Progenitor cell of endocrine pancreas (in vitro differentiated cells): ENCODE measurements around the gene CD300E. TPM values are rescaled to one million over a fixed set of nuclear protein-coding genes. Genes with fewer than 3 reads are reported as not detected.

Experiments
- DNase-seq: peaks from one replicate; pipeline ENCODE4 v3.0.0; 2021; ENCODE audit warnings: low spot score; ENCODE audit not compliant: unreplicated experiment
- H3K27ac Mint-ChIP-seq: 2 replicates; pipeline ENCODE4 v1.8.0; 2021; ENCODE audit warnings: mild to moderate bottlenecking, moderate library complexity, mixed read lengths
- H3K27me3 Mint-ChIP-seq: 2 replicates; pipeline ENCODE4 v1.8.0; 2021; ENCODE audit warnings: mixed read lengths
- H3K36me3 Mint-ChIP-seq: 2 replicates; pipeline ENCODE4 v1.8.0; 2022; ENCODE audit warnings: mixed read lengths; ENCODE audit not compliant: insufficient read depth
- H3K4me1 Mint-ChIP-seq: 2 replicates; pipeline ENCODE4 v1.8.0; 2021; ENCODE audit warnings: low read depth, mixed read lengths
- H3K4me3 Mint-ChIP-seq: 2 replicates; pipeline ENCODE4 v1.8.0; 2021; ENCODE audit warnings: low read depth, mild to moderate bottlenecking, moderate library complexity, mixed read lengths
- H3K9me3 Mint-ChIP-seq: 2 replicates; pipeline ENCODE4 v1.8.0; 2021; ENCODE audit warnings: low read depth, mixed read lengths
- CTCF ChIP-seq: fragments of 200-600 bp; sonication (generic); IDR thresholded peaks from one replicate; pipeline ENCODE4 v1.5.0; 2021; ENCODE audit warnings: antibody characterized with exemption, mild to moderate bottlenecking; ENCODE audit not compliant: unreplicated experiment
- total RNA-seq: library from RNA; stranded (reverse); gene quantifications from 2 replicates; pipeline ENCODE4 v1.2.1, GENCODE V29; 2021

The CD300E gene
- total RNA-seq, 1 donor from 2014 or later: not detected

GRCh38 chr17:74597069-74597790, 26.3 kb downstream of the CD300E start:
- no peak overlapping the region for H3K4me3 Mint-ChIP-seq

GRCh38 chr17:74595037-74595750, 28.3 kb downstream of the CD300E start:
- no peaks in the 10 kb centered on the region for H3K36me3 Mint-ChIP-seq
- H3K27me3 Mint-ChIP-seq: peaks cover 40% of the 10 kb centered on the region
- H3K9me3 Mint-ChIP-seq: no peaks in the 10 kb centered on the region
- TF ChIP-seq CTCF: no peak
- H3K27ac Mint-ChIP-seq: no peak overlapping the region
- DNase-seq: no peak
- H3K4me1 Mint-ChIP-seq: no peaks in the 10 kb centered on the region
- no peak overlapping the region for H3K4me3 Mint-ChIP-seq

More at GRCh38 chr17:74597069-74597790, 26.3 kb downstream of the CD300E start:
- Mint-ChIP-seq H3K27ac (no peak overlapping the region), H3K9me3 (no peaks in the 10 kb centered on the region), H3K27me3 (peaks cover 46% of the 10 kb centered on the region), H3K4me1 (no peaks in the 10 kb centered on the region), H3K36me3 (no peaks in the 10 kb centered on the region)
- DNase-seq: no peak
- TF ChIP-seq CTCF: no peak

GRCh38 chr17:74592087-74592990, 31.2 kb downstream of the CD300E start, which contains the start of gene CD300LD:
Gene CD300LD, minus strand, starts transcription at chr17:74592283. Its CDS starts 81 bp downstream, at chr17:74592202.
- Mint-ChIP-seq H3K36me3 (no peaks in the 10 kb centered on the region), H3K4me3 (no peak within 1 kb of the TSS), H3K27ac (no peak within 1 kb of the TSS), H3K9me3 (no peaks in the 10 kb centered on the region), H3K27me3 (peaks cover 24% of the 10 kb centered on the region), H3K4me1 (no peaks in the 10 kb centered on the region)
- no peak for DNase-seq
- TF ChIP-seq CTCF: no peak

GRCh38 chr17:74591503-74591902, 32.0 kb downstream of the CD300E start:
- no peak for TF ChIP-seq CTCF
- H3K4me1 Mint-ChIP-seq: no peaks in the 10 kb centered on the region
- H3K27me3 Mint-ChIP-seq: peaks cover 24% of the 10 kb centered on the region
- no peaks in the 10 kb centered on the region for H3K36me3 Mint-ChIP-seq
- H3K27ac Mint-ChIP-seq: no peak overlapping the region
- H3K4me3 Mint-ChIP-seq: no peak overlapping the region
- no peaks in the 10 kb centered on the region for H3K9me3 Mint-ChIP-seq
- DNase-seq: no peak

- no peak for TF ChIP-seq CTCF
- no peaks in the 10 kb centered on the region for H3K36me3 Mint-ChIP-seq
- DNase-seq: no peak
- H3K9me3 Mint-ChIP-seq: peaks cover 8% of the 10 kb centered on the region
- H3K4me3 Mint-ChIP-seq: no peak overlapping the region
- peaks cover 7% of the 10 kb centered on the region for H3K27me3 Mint-ChIP-seq
- no peak overlapping the region for H3K27ac Mint-ChIP-seq
- no peaks in the 10 kb centered on the region for H3K4me1 Mint-ChIP-seq
These were observed 37.8 kb downstream of the CD300E start for GRCh38 chr17:74585711-74586110.
